NCI-H146 treated with DMSO at 0.1 percent for 48 hours (cell line): ENCODE measurements around the gene DCAF8.

Experiments
- DNase-seq: peaks from one replicate; lab custom pipeline; 2025; ENCODE audit not compliant: unreplicated experiment; lab: John Stamatoyannopoulos, UW

The DCAF8 gene

GRCh38 chr1:160227034-160227433, 35.3 kb downstream of the DCAF8 start:
- no peak for DNase-seq

- DNase-seq, result no peak
Observed at GRCh38 chr1:160226623-160227022, 35.7 kb downstream of the DCAF8 start.

DNA sequence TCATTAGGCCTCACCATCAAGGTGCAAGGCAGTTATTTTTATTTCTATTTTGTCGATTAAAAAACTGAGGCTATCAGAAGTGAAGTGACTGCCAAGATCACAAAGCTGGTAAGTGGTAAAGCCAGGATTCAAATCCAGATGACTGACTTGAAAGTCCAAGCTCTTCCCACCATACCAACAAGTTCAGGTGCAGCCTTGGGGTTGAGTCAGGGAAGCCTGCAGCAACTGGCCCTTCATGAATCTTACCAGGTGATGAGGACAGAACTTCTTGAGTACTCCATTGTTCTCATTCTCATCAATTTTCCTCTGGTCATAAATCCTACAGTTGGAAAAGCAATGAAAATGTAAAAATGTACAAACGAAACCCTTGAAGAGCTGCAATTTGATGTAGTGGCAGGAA, 37.0 kb downstream of the DCAF8 start:
- DNase-seq, result no peak

DNA sequence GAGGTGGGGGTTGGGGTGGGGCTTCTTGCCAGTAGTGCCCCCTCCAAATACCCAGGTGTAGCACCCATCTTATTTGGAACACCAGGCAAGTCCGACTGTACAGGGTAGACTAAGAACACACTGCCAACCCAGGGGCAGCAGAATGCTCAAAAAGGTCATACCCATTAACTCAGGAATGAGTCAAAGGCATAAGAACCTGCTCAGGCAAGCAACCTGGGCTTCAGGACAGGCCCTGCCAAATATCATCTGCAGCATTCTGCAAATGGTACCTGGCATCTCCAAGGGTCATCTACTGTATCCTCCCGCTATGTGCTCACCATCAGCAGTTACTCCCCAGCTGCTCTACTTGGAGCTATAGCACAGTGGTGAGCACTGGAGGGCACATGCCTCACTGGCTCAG, 37.7 kb downstream of the DCAF8 start:
- DNase-seq, result no peak

DNA sequence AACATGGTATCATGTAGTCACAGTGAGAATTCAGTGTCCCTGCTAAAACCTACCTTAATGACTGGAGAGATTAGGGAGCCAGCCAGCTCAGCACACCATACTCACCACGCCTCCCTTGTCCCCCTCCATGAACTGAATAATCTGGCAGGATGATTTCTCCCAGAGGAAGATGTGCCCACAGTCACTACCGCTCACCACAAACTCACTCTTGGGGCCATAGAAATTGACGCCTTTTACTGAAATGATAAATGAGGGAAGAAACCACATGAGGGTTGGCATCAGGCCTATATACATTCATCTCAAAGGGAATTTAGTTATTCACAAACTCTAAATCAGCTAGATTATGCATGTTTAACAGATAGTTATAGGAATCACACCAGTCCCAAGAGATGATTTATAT, 39.8 kb downstream of the DCAF8 start:
- DNase-seq, result no peak

GRCh38 chr1:160221089-160221488, 41.3 kb downstream of the DCAF8 start:
- no peak for DNase-seq

DNA sequence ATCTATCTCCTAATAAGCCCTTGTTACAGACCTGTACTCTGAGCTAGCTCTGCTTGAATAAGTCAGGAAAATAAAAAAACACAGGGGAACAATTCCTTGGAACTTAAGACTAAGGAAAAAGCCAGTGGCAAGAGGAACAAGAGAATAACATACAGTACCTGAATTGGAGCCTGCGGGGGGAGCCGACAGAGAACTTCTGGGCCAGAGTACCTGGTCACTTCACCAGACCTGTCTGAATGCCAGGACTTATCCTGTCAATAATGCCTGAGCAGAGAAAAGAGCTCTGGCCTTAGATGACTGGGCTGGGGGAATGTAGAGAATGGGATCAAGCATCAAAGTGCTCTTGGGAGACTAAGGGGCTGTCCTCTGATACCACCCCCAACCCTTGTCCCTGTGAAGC, 42.0 kb downstream of the DCAF8 start:
- DNase-seq, result no peak

- no peak for DNase-seq
Observed at GRCh38 chr1:160219062-160219929, 43.1 kb downstream of the DCAF8 start.

- DNase-seq, result no peak
Observed at GRCh38 chr1:160217481-160218051, 44.8 kb downstream of the DCAF8 start.

DNA sequence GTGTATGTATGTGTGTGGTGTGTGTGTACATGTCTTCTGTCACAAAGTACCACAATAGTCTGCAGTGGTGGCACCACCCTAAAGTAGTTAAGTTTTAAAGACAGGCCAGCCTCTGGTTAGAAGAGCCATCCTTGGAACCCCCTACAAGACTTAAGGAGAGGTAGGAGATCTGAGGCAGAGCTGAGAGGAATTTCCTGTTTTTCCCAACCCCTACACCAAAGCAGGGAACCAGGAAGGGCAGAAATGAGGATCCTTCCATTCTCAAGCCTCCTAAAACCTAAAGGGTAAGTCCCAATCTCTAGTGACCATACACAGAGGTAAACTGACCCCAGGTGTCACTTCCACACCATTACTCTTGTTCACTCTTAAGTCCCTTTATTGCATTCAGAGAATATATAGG, 46.0 kb downstream of the DCAF8 start:
- DNase-seq, result no peak

GRCh38 chr1:160214481-160215140, 47.7 kb downstream of the DCAF8 start:
- no peak for DNase-seq

DNA sequence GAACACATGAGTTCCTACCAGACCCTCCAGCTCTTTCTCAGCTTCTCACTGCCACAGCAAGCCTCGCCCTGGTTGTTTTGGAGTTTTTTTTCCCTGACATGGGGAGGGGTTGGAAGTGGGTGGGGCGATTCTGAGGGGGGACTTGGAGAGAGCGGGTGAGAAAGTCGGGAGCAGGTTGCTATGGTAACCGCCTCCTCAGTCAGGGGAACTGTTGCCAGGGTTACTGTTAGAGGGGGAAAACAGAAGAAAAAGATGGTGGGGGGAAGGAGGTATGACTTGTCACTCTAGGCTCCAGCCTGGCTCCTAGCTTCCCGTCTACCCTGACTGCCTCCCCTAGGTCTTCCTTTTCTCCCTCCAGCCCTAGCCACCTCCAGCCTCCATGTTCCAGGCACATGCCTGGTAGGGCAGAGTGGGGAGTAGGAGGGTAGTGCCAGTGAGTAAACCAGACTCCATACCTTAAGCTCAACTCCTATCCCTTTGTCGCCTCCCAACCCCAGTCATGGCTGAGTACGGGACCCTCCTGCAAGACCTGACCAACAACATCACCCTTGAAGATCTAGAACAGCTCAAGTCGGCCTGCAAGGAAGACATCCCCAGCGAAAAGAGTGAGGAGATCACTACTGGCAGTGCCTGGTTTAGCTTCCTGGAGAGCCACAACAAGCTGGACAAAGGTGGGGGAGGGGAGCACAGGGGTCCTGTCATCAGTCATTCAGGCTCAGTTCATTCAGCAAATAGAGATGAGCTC, 51.1 kb downstream of the DCAF8 start:
- no peak for DNase-seq

- no peak for DNase-seq
Observed at GRCh38 chr1:160210561-160210960, 51.8 kb downstream of the DCAF8 start.

DNA sequence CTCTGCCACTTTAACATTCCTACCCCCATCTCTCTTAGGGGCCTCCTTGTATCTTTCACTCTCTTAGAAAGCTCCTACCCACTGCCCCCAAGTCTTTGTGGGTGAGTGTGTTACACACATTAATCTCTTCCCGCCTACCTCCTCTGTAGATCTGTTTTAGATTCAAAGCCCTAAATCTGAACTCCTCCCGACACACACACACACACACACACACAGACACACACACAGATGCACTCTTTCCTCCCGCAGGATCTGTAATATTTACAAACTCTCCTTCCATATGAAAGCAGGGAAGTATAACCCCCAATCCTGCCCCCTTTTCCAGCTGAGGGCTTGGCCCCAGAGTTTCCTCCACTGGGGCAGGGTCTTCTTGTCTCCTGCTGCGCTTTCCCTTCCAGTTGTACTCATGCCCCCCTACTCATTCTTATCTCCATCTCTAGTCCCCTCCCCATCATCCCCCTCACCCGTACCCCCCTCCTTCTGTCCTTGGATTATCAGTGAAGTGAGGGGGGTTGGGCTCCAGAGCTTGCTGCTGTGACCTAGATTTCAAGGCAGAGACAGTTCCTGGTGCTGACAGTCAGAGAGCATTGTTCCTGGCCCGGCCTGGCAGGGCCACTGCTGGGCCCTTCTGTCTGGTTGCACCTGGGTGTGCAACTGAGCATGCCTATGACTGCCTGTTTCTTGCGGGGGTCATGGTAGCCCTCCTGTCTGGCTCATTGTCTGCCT, 52.9 kb downstream of the DCAF8 start:
- no peak for DNase-seq

DNA sequence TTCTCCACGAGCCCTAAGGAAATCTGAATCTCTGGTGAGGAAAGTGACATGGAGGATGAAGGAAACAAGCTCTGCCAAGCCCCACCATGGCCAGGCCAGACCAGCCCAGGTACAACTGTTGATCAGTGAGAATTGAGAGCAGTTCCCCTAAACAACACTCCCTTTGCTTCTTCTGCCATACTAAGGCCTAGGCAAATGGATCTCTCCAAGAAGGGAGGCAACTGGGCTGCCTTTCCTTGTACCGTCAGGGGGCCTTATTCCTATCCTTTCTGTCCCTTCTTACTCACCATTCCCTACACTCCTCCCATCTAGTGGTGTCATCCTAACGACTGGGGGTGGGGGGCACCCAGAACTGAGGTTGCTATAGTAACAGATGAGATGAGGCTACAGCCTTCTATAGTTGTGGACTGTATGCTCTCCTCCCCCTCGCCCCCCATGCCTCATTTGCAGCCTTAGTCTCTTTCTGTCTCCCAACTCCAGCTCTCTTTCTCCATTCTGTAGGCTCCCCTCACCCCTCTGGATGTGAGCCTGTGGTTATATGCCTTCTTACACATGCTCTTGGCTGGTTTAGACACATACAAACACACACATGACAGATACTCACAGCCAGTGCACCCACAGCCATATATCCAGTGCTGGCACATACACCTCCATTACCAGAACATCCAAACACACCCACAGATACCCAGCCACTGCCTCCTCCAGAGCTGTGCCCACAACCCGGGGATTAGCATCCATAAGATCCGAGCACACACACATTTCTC, 53.6 kb downstream of the DCAF8 start:
- DNase-seq, result no peak

GRCh38 chr1:160207771-160208556, 54.4 kb downstream of the DCAF8 start:
- DNase-seq, result no peak

DNA sequence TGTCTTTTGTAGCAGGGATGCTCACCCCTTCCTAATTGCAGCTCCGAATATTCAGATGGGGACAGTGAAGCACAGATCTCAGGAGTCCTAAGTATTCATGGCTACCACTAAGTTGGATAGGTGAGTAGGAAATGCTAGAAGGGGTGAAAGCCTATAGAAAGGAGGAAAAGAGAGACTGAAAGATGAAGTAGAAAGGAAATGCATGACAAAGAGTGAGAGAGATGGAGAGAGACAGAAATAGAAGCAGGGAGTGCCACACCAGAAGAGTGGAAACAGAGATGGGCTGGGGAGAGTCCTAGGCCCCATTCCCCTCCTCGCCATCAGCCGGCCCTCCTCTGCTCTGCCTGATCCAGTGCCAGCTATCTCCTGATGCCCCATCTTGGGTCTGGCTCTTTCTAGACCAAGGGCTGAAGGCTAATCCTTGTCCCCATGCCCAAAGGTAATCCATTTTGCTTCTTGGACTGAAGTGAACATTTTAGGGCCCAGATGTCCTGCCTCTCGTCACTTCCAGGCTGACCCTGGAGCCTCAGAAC, 55.2 kb downstream of the DCAF8 start:
- DNase-seq, result no peak

DNA sequence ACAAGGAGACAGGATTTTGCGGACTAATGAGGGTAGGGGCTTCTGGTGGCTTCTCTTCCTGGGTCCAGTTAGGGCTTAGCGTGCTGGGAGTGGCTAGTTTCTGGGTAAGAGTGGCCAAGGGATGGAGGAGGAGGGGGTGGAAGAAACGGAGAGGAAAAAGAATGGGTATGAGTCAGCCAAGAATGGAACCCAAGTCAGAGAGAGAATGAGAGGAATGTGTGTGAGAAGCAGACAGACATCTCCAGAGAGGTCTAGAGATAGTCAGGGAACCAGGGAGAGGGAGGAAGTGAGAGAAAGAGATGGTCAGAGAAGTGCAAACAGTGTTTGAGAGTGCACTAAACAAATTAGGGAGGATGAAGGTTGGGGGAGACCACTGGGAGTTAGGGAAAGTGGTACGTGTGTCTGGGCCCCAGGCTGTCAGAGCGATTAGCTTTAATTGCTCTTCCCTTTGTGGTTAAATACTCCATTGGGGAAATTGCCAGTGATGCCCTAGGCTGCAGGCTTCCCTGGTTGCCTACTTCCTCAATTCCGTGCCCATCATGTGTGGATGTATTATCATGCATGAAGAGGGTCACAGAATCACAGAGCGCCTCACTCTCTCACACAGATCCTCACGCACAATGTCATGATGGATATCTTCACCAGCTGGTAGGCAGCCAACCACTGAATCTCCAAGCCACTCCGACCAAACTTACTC, 55.8 kb downstream of the DCAF8 start:
- no peak for DNase-seq

GRCh38 chr1:160206036-160206389, 56.3 kb downstream of the DCAF8 start:
- no peak for DNase-seq
